ENCODE measurements around the gene APOL3. TPM values are rescaled to one million over a fixed set of nuclear protein-coding genes. Genes with fewer than 3 reads are reported as not detected.

The APOL3 gene
- total RNA-seq, 3 donors from 2014 or later (not counting 1 experiment from before 2014, with no cell fraction given) = 105 to 166 (median 111) TPM

DNA sequence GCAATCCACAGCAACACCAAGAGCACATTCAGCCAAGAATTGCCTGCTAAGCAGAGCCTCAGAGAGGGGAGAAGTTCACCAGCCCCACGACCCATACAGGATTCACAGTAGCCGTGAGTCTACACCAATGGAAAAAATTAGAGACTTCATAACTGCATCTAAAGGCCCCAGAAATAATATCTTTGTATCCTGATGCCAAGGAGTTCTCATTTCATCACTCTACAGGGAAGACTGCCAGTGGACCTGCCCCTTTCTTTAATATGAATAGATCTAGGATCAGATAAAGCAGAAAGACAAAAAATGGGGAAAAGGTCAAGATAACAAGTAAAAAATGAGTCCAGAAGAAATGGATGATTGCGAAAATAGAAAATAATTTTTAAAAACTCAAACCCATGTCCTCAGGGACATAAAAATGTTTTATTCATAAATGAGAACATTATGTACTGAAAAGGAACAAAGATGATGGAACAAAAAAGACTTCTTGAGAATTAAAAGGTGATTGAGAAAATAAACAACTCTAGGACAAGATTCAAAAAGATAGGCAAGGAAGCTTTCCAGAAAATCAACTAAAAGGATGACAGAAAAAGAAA lies 9.5 kb downstream of the APOL3 start:
- TF ChIP-seq, protein P1, sequence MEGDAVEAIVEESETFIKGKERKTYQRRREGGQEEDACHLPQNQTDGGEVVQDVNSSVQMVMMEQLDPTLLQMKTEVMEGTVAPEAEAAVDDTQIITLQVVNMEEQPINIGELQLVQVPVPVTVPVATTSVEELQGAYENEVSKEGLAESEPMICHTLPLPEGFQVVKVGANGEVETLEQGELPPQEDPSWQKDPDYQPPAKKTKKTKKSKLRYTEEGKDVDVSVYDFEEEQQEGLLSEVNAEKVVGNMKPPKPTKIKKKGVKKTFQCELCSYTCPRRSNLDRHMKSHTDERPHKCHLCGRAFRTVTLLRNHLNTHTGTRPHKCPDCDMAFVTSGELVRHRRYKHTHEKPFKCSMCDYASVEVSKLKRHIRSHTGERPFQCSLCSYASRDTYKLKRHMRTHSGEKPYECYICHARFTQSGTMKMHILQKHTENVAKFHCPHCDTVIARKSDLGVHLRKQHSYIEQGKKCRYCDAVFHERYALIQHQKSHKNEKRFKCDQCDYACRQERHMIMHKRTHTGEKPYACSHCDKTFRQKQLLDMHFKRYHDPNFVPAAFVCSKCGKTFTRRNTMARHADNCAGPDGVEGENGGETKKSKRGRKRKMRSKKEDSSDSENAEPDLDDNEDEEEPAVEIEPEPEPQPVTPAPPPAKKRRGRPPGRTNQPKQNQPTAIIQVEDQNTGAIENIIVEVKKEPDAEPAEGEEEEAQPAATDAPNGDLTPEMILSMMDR (IDR thresholded peaks at IDR 0.05) = no peak
- Histone ChIP-seq H3K9me3 (ENCODE audit: control insufficient read depth, insufficient read depth, low read length) (no peaks in the 10 kb centered on the region), H3K4me3 (ENCODE audit: low read length) (no peak overlapping the region), H3K27me3 (ENCODE audit: control insufficient read depth, insufficient read depth, low read length) (no peaks in the 10 kb centered on the region), H3K27ac (ENCODE audit: low read length) (no peak overlapping the region), H3K36me3 (ENCODE audit: control insufficient read depth, insufficient read depth, low read length) (peaks cover 52% of the 10 kb centered on the region), H3K4me1 (ENCODE audit: control insufficient read depth, insufficient read depth, low read length) (peaks cover 45% of the 10 kb centered on the region)
- intact Hi-C loops (cut with micrococcal nuclease) = no loop called here
- WGBS (ENCODE audit: insufficient coverage) = 89% methylated on average over 2 of the region's 3 CpGs
- Mint-ChIP-seq H3K27me3 (ENCODE audit: low read depth in 2 of 2) (no peaks in the 10 kb centered on the region), H3K4me1 (peaks cover 59 to 61% of the 10 kb centered on the region in 2 donors), H3K27ac (peak overlapping the region; percentile 22 to 52), H3K36me3 (peaks cover 7% of the 10 kb centered on the region), H3K4me3 (no peak overlapping the region), H3K9me3 (peaks cover 0 to 5% of the 10 kb centered on the region in 2 donors)
- ATAC-seq (no peak), DNase-seq (no peak)

DNA sequence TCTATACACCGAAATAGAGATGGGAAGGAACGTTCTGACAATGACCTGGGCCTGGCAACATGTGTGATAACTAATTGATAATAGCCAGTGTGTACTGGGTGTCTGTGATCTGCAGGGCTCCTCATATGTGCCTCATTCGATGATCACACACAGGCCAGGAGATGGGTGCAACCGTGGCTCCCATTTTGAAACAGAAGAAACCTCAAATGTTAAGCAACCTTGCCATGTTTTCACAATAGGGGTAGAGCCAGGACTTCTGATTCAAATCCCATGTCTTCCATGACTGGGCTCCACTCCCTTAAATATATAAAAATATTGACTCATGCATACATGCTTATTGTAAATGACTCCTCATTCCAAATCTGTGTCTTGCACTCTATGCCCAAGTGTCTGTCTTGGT lies 11.1 kb downstream of the APOL3 start:
- Mint-ChIP-seq H3K36me3 (peaks cover 7% of the 10 kb centered on the region), H3K4me3 (no peak overlapping the region), H3K9me3 (peaks cover 0 to 5% of the 10 kb centered on the region in 2 donors), H3K27me3 (ENCODE audit: low read depth in 2 of 2) (no peaks in the 10 kb centered on the region), H3K27ac (peak overlapping the region; percentile 52 to 71), H3K4me1 (peaks cover 52 to 54% of the 10 kb centered on the region in 2 donors)
- Histone ChIP-seq H3K4me3 (ENCODE audit: low read length) (no peak overlapping the region), H3K4me1 (ENCODE audit: control insufficient read depth, insufficient read depth, low read length) (peaks cover 29% of the 10 kb centered on the region), H3K9me3 (ENCODE audit: control insufficient read depth, insufficient read depth, low read length) (no peaks in the 10 kb centered on the region), H3K36me3 (ENCODE audit: control insufficient read depth, insufficient read depth, low read length) (peaks cover 56% of the 10 kb centered on the region), H3K27ac (ENCODE audit: low read length) (no peak overlapping the region), H3K27me3 (ENCODE audit: control insufficient read depth, insufficient read depth, low read length) (no peaks in the 10 kb centered on the region)
- ATAC-seq (no peak), DNase-seq (no peak)
- TF ChIP-seq, protein P1 (IDR thresholded peaks at IDR 0.05) = no peak
- WGBS (ENCODE audit: insufficient coverage) = 88% methylated on average over 4 of the region's 4 CpGs
- intact Hi-C loops (cut with micrococcal nuclease) = no loop called here

DNA sequence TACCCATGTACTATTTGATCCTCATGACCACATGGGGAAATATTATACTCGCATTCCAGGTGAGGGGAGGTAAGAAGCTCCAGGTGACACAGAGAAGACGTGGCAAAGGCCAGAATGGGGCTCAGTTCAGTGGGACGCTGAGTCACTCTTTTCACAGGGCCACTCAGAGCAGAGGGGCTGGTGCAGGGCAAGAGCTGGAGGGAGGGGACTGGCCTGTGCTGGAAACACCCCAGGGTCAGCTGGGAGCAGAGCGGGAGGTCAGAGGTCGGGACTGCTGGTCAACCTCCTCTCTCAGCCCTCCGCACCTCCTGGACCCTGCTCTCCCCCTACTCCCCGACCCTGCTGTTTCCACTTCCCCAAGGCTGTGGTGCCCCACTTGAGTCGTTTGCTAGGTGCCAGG lies 12.1 kb downstream of the APOL3 start:
- TF ChIP-seq, protein P1 (IDR thresholded peaks at IDR 0.05) = no peak
- DNase-seq (no peak), ATAC-seq (no peak)
- H3K4me3 ChIP-seq (ENCODE audit: low read length) = no peak overlapping the region
- peaks cover 62% of the 10 kb centered on the region for H3K36me3 ChIP-seq (ENCODE audit: control insufficient read depth, insufficient read depth, low read length)
- H3K27ac ChIP-seq (ENCODE audit: low read length) = no peak overlapping the region
- Mint-ChIP-seq H3K4me3 (no peak overlapping the region), H3K4me1 (peaks cover 42 to 46% of the 10 kb centered on the region in 2 donors), H3K36me3 (peaks cover 7% of the 10 kb centered on the region), H3K9me3 (peaks cover 0 to 5% of the 10 kb centered on the region in 2 donors), H3K27ac (peak overlapping the region; percentile 35 to 71), H3K27me3 (ENCODE audit: low read depth in 2 of 2) (no peaks in the 10 kb centered on the region)
- 76% methylated on average over 8 of the region's 8 CpGs for WGBS (ENCODE audit: insufficient coverage)
- peaks cover 25% of the 10 kb centered on the region for H3K4me1 ChIP-seq (ENCODE audit: control insufficient read depth, insufficient read depth, low read length)
- H3K27me3 ChIP-seq (ENCODE audit: control insufficient read depth, insufficient read depth, low read length) = no peaks in the 10 kb centered on the region
- H3K9me3 ChIP-seq (ENCODE audit: control insufficient read depth, insufficient read depth, low read length) = no peaks in the 10 kb centered on the region
- intact Hi-C loops (cut with micrococcal nuclease) = no loop called here
